ENCODE measurements around the gene ITM2B. TPM values are rescaled to one million over a fixed set of nuclear protein-coding genes. Genes with fewer than 3 reads are reported as not detected.

The ITM2B gene
- total RNA-seq, 1 donor from 2014 or later: 339 TPM

- no peak overlapping the region for H3K4me3 Mint-ChIP-seq (ENCODE audit: unreplicated experiment)
- no peaks in the 10 kb centered on the region for H3K27me3 Mint-ChIP-seq (ENCODE audit: low read depth)
- H3K27ac Mint-ChIP-seq (ENCODE audit: unreplicated experiment): no peak overlapping the region
- no peak for TF ChIP-seq CTCF (IDR thresholded peaks at IDR 0.05)
- peaks cover 19% of the 10 kb centered on the region for H3K36me3 Mint-ChIP-seq (ENCODE audit: low read depth)
- H3K9me3 Mint-ChIP-seq (ENCODE audit: low read depth): no peaks in the 10 kb centered on the region
- DNase-seq (ENCODE audit: low spot score): no peak
- H3K4me1 Mint-ChIP-seq (ENCODE audit: low read depth): peaks cover 9% of the 10 kb centered on the region
These were observed 19.2 kb downstream of the ITM2B start for GRCh38 chr13:48252176-48252575.

GRCh38 chr13:48253849-48254248 is 20.8 kb downstream of the ITM2B start:
- DNase-seq (ENCODE audit: low spot score): no peak
- Mint-ChIP-seq H3K27me3 (ENCODE audit: low read depth) (no peaks in the 10 kb centered on the region), H3K27ac (ENCODE audit: unreplicated experiment) (no peak overlapping the region), H3K4me1 (ENCODE audit: low read depth) (peaks cover 19% of the 10 kb centered on the region), H3K4me3 (ENCODE audit: unreplicated experiment) (no peak overlapping the region), H3K9me3 (ENCODE audit: low read depth) (no peaks in the 10 kb centered on the region), H3K36me3 (ENCODE audit: low read depth) (peaks cover 24% of the 10 kb centered on the region)
- TF ChIP-seq CTCF (IDR thresholded peaks at IDR 0.05): no peak

- Mint-ChIP-seq H3K4me1 (ENCODE audit: low read depth) (peaks cover 25% of the 10 kb centered on the region), H3K36me3 (ENCODE audit: low read depth) (peaks cover 34% of the 10 kb centered on the region), H3K9me3 (ENCODE audit: low read depth) (no peaks in the 10 kb centered on the region), H3K27ac (ENCODE audit: unreplicated experiment) (no peak overlapping the region), H3K27me3 (ENCODE audit: low read depth) (no peaks in the 10 kb centered on the region), H3K4me3 (ENCODE audit: unreplicated experiment) (no peak overlapping the region)
- TF ChIP-seq CTCF (IDR thresholded peaks at IDR 0.05): no peak
- DNase-seq (ENCODE audit: low spot score): no peak
These were observed 22.1 kb downstream of the ITM2B start for GRCh38 chr13:48255090-48255489.

GRCh38 chr13:48255954-48256353 is 22.9 kb downstream of the ITM2B start:
- no peaks in the 10 kb centered on the region for H3K27me3 Mint-ChIP-seq (ENCODE audit: low read depth)

GRCh38 chr13:48258002-48258401 is 25.0 kb downstream of the ITM2B start:
- no peak for TF ChIP-seq CTCF (IDR thresholded peaks at IDR 0.05)
- Mint-ChIP-seq H3K27ac (ENCODE audit: unreplicated experiment) (no peak overlapping the region), H3K9me3 (ENCODE audit: low read depth) (no peaks in the 10 kb centered on the region), H3K36me3 (ENCODE audit: low read depth) (peaks cover 46% of the 10 kb centered on the region), H3K4me1 (ENCODE audit: low read depth) (peaks cover 31% of the 10 kb centered on the region), H3K4me3 (ENCODE audit: unreplicated experiment) (no peak overlapping the region), H3K27me3 (ENCODE audit: low read depth) (no peaks in the 10 kb centered on the region)
- DNase-seq (ENCODE audit: low spot score): no peak

More at GRCh38 chr13:48255954-48256353, 22.9 kb downstream of the ITM2B start:
- no peaks in the 10 kb centered on the region for H3K9me3 Mint-ChIP-seq (ENCODE audit: low read depth)
- H3K4me3 Mint-ChIP-seq (ENCODE audit: unreplicated experiment): no peak overlapping the region
- TF ChIP-seq CTCF (IDR thresholded peaks at IDR 0.05): no peak
- peaks cover 38% of the 10 kb centered on the region for H3K36me3 Mint-ChIP-seq (ENCODE audit: low read depth)
- H3K4me1 Mint-ChIP-seq (ENCODE audit: low read depth): peaks cover 29% of the 10 kb centered on the region
- no peak overlapping the region for H3K27ac Mint-ChIP-seq (ENCODE audit: unreplicated experiment)
- DNase-seq (ENCODE audit: low spot score): no peak

Measured in chondrocyte (in vitro differentiated cells).